Measurements from ENCODE around the gene FCN3.

- TF ChIP-seq POLR2A (conservative IDR thresholded peaks at IDR 0.05) = no peak
- no peak for TF ChIP-seq MAX (CRISPR knock-in tag; IDR thresholded peaks at IDR 0.05)
- no peak for TF ChIP-seq CTCF (IDR thresholded peaks at IDR 0.05 in 2 of 3, conservative IDR thresholded peaks at IDR 0.05 in 1 of 3; ENCODE audit: insufficient read depth in 2 of 3, low read depth in 1 of 3, low read length in 3 of 3)
Measured at GRCh38 chr1:27383039-27383605, 8.5 kb upstream of the FCN3 start, which contains the start of gene CD164L2.
